ENCODE data around the gene ADAMTS2. TPM values are rescaled to one million over a fixed set of nuclear protein-coding genes. Genes with fewer than 3 reads are reported as not detected.

Gene ADAMTS2
- total RNA-seq, 1 donor from 2014 or later = 1.2 TPM

DNA sequence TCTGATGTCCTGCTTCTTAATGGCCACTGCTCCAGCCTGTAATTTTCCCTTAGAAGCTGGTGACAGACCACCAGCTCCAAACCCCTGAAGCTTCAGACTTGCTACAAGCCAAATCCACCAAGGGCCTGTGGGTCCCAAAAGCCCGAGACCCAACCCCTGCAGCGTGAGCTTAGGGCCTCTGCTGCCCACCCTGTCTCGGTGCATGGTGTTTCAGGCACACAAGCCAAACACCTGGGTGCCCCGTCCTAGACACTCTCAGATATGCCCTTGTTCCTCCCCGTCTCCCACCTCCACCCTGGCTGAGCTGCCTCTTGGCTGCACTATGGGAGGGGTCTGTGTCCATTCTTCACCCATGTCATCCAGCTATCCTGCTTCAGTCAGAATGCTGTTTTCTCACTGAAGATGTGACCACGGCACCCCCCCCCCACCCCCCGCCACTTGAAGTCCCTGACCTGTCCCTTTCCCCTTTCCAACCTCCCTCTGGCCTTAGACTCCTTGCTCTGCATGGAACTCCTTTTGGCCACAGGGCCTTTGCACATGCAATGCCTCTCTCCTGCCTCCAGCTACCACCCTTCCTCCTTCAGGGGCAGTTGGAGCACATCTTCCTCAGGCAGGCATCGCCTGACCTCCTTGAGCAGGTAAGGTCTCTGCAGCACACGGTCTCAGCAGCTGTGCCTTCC is 229.3 kb downstream of the ADAMTS2 start:
- no peak overlapping the region for H3K9ac ChIP-seq
- H3K4me1 ChIP-seq = no peaks in the 10 kb centered on the region
- H3K36me3 ChIP-seq = no peaks in the 10 kb centered on the region
- H3K27ac ChIP-seq = no peak overlapping the region
- no peaks in the 10 kb centered on the region for H3K4me1 Mint-ChIP-seq
- peaks cover 8% of the 10 kb centered on the region for H3K27me3 Mint-ChIP-seq (ENCODE audit: insufficient read depth, low read depth)
- no peak overlapping the region for H3K4me2 ChIP-seq
- no peak overlapping the region for H3K27ac Mint-ChIP-seq
- no peak overlapping the region for H3K4me3 Mint-ChIP-seq
- no peaks in the 10 kb centered on the region for H3F3A ChIP-seq (ENCODE audit: low read depth)
- no peaks in the 10 kb centered on the region for H3K9me3 ChIP-seq (ENCODE audit: low read depth)
- no peak overlapping the region for H3K4me3 ChIP-seq
- no peaks in the 10 kb centered on the region for H3K27me3 ChIP-seq
- no peak for DNase-seq (ENCODE audit: low spot score)
- no peak for TF ChIP-seq CTCF (IDR thresholded peaks at IDR 0.05)
- TF ChIP-seq EZH2phosphoT487 (IDR thresholded peaks at IDR 0.05) = no peak
- TF ChIP-seq EZH2 (IDR thresholded peaks at IDR 0.05) = no peak
- peaks cover 54% of the 10 kb centered on the region for H3K9me3 Mint-ChIP-seq
- no peaks in the 10 kb centered on the region for H3K79me2 ChIP-seq (ENCODE audit: low read depth)
- H2AFZ ChIP-seq (replicated peaks) = no peak overlapping the region
- H4K20me1 ChIP-seq (ENCODE audit: low read depth) = no peaks in the 10 kb centered on the region
- peaks cover 3% of the 10 kb centered on the region for H3K36me3 Mint-ChIP-seq

GRCh38 chr5:179115307-179115706 is 230.0 kb downstream of the ADAMTS2 start:
- no peaks in the 10 kb centered on the region for H3F3A ChIP-seq (ENCODE audit: low read depth)
- H3K4me2 ChIP-seq = no peak overlapping the region
- no peaks in the 10 kb centered on the region for H3K36me3 ChIP-seq
- Mint-ChIP-seq H3K27me3 (ENCODE audit: insufficient read depth, low read depth) (peaks cover 8% of the 10 kb centered on the region), H3K9me3 (peaks cover 56% of the 10 kb centered on the region), H3K36me3 (peaks cover 3% of the 10 kb centered on the region), H3K4me3 (no peak overlapping the region), H3K4me1 (no peaks in the 10 kb centered on the region), H3K27ac (no peak overlapping the region)
- no peaks in the 10 kb centered on the region for H3K4me1 ChIP-seq
- no peak overlapping the region for H3K4me3 ChIP-seq
- H4K20me1 ChIP-seq (ENCODE audit: low read depth) = no peaks in the 10 kb centered on the region
- no peak overlapping the region for H3K9ac ChIP-seq
- no peak for DNase-seq (ENCODE audit: low spot score)
- TF ChIP-seq EZH2 (IDR thresholded peaks at IDR 0.05) (no peak), EZH2phosphoT487 (IDR thresholded peaks at IDR 0.05) (no peak), CTCF (IDR thresholded peaks at IDR 0.05) (no peak)
- no peak overlapping the region for H3K27ac ChIP-seq
- no peaks in the 10 kb centered on the region for H3K9me3 ChIP-seq (ENCODE audit: low read depth)
- H3K27me3 ChIP-seq = no peaks in the 10 kb centered on the region
- H3K79me2 ChIP-seq (ENCODE audit: low read depth) = no peaks in the 10 kb centered on the region
- H2AFZ ChIP-seq (replicated peaks) = no peak overlapping the region

GRCh38 chr5:179114756-179115155 is 230.5 kb downstream of the ADAMTS2 start:
- no peaks in the 10 kb centered on the region for H3K79me2 ChIP-seq (ENCODE audit: low read depth)
- H3K36me3 ChIP-seq = no peaks in the 10 kb centered on the region
- H3K27me3 ChIP-seq = no peaks in the 10 kb centered on the region
- H3K27me3 Mint-ChIP-seq (ENCODE audit: insufficient read depth, low read depth) = peaks cover 6% of the 10 kb centered on the region
- H3K36me3 Mint-ChIP-seq = no peaks in the 10 kb centered on the region
- H3K4me1 Mint-ChIP-seq = no peaks in the 10 kb centered on the region
- H3F3A ChIP-seq (ENCODE audit: low read depth) = no peaks in the 10 kb centered on the region
- H2AFZ ChIP-seq (replicated peaks) = no peak overlapping the region
- TF ChIP-seq EZH2phosphoT487 (IDR thresholded peaks at IDR 0.05) = no peak
- no peak for TF ChIP-seq EZH2 (IDR thresholded peaks at IDR 0.05)
- TF ChIP-seq CTCF (IDR thresholded peaks at IDR 0.05) = no peak
- H3K9me3 Mint-ChIP-seq = peaks cover 51% of the 10 kb centered on the region
- no peaks in the 10 kb centered on the region for H3K4me1 ChIP-seq
- no peaks in the 10 kb centered on the region for H4K20me1 ChIP-seq (ENCODE audit: low read depth)
- no peak for DNase-seq (ENCODE audit: low spot score)
- H3K9me3 ChIP-seq (ENCODE audit: low read depth) = no peaks in the 10 kb centered on the region
- H3K4me2 ChIP-seq = no peak overlapping the region
- no peak overlapping the region for H3K4me3 ChIP-seq
- no peak overlapping the region for H3K27ac ChIP-seq
- H3K9ac ChIP-seq = no peak overlapping the region
- no peak overlapping the region for H3K4me3 Mint-ChIP-seq
- no peak overlapping the region for H3K27ac Mint-ChIP-seq

Measured in neural progenitor cell (in vitro differentiated cells).